GM19455 (cell line): Measurements from ENCODE around the gene SLC8B1.

Experiments
- ATAC-seq: cut with Tn5 transposase; IDR thresholded peaks from one replicate; pipeline ENCODE4 v1.9.1; 2021; ENCODE audit not compliant: unreplicated experiment

SLC8B1 gene

DNA sequence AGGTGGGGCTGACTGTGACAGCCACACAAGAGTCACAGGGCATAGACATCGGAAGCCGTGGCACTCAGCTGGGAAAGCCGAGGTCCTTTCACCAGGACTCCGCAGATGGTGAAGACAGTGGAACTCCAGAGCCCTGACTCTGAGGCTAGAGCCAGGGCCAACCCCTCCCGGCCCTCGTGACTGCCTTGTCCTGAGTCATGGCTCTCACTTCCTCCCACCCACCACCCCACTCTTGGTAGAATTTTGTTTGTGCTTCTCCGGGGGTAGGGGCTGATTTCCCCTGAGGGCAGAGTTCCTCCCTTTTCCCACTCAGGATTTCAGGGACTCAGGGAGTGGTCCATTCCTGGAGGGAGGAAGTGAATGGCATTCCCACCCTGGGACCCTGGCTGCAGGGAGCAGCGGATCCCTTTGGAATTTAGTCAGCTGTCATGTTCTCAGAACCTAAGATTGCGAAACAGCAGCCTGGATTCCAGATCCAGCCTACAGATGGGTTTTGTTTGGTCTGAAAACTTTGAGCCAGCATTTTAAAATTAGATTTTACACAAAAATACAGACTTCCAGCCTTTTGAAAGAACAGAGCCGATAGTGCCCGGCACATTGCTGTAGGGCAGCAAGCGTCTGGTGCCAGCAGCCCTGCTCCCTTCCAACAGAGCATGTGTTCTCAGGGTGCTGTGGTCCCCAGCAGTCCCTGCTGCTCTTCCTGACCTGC lies 62.9 kb downstream of the SLC8B1 start:
- no peak for ATAC-seq

DNA sequence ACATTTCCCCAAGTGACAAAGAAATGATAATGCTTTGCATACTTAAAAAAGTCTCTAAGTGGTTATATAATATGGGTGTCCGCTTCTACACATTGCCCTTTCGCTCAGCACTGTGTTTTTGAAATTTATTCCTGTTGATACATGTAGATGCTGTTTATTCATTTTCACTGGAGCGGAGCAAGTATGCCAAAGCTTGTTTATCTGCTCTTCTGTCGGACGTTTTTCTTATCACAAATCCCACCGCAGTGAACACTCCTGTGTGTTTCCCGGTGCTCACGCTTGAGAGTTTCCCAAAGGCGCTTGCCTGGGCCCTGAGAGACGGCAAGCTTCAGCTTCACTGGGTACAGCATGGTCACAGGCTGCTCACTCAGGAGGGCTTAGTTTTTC lies 63.5 kb downstream of the SLC8B1 start:
- ATAC-seq: no peak

DNA sequence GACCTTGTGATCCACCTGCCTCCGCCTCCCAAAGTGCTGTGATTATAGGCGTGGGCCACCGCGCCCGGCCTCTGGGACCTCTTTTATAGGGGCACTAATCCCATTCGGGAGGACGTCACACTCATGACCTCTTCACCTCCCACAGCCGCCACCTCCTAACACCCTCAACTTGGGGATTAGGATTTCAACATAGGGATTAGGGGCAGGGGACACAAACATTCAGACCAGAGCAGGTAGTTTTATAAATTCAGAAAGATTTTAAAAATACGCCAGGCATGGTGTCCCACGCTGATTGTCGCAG lies 64.2 kb downstream of the SLC8B1 start:
- ATAC-seq: no peak

DNA sequence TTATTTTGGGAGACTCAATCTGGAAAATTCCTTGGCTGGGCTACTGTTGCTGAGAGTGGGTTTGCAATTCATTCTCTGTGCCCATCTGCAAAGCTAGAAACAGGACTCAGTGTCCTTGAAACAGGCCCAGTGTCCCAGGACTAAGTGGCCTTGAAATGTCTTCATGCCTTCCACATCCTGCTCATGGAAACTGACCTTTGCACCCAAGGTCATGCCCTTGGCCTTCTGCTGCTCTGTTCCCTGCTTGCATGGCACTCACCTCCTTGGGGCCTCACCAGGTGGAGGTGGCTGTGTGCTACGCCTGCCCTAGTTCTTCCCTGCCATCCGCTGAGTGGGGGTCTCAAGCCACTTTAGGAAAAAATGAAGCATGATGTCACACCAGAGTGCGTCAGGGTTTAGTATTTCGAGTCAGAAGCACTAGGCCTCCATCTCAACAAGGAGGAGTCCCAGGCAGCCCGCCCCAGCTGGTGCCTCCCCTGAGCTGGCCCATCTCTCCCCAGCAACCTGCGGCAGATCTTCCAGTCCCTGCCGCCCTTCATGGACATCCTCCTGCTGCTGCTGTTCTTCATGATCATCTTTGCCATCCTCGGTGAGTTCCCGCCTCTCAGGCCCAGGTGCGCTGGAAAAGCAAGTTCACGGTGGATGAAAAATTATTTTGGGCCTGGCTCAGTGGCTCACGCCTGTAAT lies 65.5 kb downstream of the SLC8B1 start:
- ATAC-seq: no peak

DNA sequence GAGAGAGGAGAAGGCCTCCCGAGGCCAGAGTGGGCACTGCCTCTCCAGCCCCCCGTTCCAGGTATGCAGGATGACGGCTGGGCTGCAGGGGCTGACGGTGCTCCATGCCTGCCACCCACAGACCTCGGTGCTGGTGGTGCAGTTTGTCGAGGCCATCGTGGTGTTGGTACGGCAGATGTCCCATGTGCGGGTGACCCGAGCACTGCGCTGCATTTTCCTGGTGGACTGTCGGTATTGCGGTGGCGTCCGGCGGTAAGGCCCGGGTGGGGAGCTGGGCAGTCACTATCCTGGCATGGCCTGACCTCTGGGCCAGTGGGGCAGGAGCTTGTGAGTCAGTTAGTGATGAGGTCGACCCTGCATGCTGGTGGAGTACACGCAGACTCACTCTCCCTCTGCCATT lies 66.3 kb downstream of the SLC8B1 start:
- no peak for ATAC-seq

DNA sequence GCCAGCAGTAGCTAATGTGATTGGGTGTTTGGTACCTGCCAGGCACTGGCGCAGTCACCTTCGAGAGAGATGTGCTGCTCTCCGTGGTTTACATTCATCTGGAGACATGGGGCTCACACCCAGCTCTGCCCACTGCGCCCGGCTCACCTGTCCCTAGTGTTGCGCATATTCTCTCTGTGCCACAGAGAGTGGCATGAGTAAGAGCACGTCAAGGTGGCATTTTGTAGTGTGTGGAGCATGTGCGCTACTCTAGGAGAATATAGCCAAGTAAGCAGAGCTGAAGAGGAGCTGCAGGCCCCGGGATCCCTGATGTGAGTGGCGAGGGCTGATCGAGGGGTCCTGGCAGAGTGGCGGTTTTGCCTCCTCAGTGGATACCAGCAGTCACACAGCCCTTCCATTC lies 66.8 kb downstream of the SLC8B1 start:
- no peak for ATAC-seq

DNA sequence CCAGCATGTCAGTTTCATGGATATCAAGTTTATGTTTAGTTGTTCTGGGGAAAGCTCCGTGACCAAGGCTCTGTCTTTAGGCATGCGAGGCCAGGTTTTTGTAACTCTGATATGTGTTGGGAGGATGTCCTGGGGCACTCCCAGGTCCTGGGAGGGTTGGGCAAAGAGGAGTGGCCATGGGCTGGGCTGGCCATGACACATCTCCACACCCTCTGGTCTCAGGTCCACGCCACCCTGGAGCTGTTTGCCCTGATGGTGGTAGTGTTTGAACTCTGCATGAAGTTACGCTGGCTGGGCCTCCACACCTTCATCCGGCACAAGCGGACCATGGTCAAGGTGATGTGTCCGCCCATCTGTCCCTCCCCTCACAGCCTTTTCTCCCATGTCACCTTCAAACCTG lies 67.3 kb downstream of the SLC8B1 start:
- no peak for ATAC-seq

DNA sequence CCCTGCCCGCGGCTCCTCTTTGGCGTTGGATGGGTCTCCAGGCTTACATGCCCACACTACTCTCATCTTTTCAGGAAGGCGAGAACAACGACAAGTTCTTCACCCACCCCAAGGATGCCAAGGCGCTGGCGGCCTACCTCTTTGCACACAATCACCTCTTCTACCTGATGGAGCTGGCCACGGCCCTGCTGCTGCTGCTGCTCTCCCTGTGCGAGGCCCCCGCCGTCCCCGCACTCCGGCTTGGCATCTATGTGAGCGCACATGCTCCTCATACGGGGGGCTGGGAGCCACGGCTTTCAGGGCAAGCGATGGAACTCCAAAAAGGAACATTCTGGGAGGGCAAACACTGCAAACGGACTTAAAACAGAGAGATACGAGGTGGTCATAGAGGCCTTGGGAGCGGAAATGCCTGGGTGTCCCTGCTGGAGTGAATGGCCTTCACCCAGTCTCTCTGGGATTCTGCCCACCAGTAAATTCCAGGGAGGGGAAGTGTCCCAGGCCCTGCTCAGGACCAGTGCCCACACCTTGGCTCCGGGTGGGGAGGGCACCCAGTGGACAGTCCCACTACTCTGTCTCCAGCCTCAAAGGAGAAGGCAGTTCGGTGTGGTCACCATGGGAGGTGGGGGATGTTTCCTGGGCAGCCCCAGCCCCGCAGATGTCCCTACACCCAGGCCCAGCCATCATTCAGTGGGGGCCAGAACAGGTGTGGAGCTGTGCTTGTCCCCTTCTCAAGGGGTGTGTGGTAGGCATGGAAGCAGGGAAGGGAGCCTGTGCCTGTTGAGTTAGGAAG lies 68.6 kb downstream of the SLC8B1 start:
- ATAC-seq: no peak

DNA sequence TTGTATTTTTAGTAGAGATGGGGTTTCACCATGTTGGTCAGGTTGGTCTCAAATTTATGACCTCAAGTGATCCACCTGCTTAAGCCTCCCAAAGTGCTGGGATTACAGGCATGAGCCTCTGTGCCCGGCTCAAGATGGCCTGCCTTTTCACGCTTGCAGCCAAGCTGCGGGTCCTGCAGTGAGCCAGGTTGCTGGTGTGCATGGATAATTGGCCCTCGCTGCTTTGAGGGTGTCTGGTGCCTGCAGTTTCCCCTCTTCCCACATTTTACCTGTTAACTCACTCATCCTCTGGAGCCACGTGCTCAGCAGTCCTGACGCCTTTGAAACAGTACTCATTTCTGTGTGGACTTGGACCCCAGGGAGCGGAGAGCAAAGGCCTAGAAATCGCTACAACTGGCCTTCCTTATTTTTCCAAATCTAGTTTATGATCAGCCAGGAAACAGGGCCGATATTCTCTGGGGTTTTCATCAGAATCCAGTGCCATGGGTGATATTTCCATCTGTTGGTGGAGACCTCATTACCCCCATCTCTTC lies 71.4 kb downstream of the SLC8B1 start:
- ATAC-seq: no peak

DNA sequence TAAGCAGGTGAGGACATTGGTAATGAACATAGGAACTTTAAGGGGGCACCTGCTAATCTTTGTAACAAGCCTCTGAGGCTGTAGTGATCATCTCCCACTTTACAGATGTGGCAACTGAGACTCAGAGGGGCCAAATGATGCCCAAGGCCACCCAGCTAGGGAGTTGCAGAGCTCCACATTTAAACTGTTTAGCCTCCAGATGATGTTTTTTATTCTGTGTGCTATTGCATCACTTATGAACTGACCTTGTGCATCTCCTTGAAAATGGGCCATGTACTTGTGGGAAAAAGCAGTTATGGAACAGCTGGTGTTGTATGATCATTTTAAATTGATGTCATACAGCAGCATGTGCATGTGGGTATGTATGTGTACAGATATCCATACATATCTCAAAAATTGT lies 72.2 kb downstream of the SLC8B1 start:
- ATAC-seq: no peak

DNA sequence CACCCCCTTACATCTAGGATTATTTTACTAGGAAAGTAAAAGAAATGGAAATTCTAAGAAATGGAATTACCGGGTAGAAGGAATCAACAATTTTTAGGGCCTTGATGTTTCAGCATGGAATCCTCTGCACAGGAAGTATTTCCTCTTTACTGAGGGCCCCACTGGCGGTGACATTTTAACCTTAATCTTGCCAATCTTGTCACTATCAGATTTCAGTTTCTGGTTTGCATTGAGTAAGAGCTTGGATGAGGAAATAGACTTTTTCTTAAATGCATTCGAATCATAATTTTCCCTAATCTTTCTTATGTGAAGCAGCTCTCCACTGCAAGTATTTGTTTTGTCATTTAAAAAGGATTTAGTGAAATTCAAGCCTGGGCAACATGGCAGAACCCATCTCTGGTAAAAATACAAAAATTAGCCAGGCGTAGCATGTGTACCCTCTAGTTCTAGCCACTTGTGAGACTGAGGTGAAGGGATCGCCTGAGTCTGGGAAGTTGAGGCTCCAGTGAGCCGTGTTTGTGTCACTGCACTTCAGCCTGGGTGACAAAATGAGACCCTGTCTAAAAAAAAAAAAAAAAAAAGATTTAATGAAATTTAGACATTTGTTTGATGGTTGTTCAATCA lies 73.0 kb downstream of the SLC8B1 start:
- no peak for ATAC-seq

DNA sequence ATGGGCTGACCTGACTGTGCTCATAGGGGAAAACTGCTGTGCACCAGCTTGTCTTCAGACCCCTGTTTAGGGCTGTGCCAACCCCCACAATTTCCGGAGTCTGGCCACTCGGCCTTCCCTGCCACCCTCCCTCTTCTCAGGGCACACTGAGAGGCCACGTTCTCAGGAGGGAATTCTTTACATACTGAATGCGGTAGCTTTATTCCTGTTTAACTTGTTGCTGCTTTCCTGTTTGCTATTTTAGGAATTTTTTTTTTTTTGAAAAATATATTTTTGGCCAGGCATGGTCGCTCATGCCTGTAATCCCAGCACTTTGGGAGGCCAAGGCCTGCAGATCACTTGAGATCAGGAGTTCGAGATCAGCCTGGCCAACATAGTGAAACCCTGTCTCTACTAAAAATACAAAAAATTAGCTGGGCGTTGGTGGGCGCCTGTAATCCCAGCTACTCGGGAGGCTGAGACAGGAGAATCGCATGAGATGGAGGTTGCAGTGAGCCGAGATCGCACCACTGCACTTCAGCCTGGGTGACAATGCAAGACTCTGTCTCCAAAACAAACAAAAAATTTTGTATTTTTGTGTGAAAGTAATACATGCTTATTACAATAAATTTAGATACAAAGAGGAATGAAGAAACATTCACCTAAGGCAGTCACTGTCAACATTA lies 74.1 kb downstream of the SLC8B1 start:
- no peak for ATAC-seq

DNA sequence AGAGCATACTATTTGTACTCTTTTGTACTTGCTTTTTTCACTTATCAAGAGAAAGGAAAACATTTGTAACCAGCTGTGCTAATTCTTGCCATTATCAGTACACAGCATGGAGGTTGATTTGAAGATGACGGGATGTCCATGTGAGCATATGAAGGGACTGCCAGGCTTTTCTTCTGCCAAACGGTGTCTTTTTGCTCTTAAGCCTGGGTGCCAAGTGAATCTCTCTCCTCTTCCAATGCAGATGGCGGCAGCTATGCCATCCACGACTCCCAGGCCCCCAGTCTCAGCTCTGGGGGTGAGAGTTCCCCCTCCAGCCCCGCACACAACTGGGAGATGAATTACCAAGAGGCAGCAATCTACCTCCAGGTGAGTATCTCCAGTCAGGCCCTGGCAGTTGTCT lies 74.8 kb downstream of the SLC8B1 start:
- no peak for ATAC-seq

DNA sequence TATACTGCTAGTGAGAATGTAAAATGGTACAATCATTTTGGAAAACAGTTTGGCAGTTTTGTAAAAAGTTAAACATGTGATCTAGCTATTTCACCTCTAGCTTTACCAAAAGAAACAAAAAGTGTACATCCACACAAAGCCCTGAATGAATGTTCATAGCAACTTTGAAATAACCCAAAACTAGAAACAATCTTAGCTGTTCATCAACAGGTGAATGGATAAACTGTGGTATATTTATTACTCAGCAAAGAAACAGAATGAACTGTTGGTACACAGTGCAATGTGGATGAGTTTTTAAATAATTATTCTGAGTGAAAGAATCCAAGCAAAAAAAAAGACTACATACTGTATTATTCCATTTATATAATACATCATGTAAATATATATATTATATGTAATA lies 77.3 kb downstream of the SLC8B1 start:
- no peak for ATAC-seq

DNA sequence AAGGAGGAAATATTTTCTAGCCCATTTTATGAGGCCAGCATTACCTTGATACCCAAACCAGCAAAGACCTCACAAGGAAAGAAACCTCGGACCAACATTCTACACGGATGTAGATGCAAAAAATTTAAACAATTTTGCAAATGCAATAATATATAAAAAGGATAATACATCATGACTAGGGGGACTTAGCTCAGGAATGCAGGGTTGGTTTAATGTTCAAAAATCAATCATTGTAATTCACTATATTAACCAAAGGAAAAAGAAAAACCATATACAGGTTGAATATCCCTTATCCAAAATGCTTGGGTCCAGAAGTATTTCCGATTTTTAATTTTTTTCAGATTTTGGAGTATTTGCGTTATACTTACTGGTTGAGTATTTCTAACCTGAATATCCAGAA lies 80.6 kb downstream of the SLC8B1 start:
- no peak for ATAC-seq

DNA sequence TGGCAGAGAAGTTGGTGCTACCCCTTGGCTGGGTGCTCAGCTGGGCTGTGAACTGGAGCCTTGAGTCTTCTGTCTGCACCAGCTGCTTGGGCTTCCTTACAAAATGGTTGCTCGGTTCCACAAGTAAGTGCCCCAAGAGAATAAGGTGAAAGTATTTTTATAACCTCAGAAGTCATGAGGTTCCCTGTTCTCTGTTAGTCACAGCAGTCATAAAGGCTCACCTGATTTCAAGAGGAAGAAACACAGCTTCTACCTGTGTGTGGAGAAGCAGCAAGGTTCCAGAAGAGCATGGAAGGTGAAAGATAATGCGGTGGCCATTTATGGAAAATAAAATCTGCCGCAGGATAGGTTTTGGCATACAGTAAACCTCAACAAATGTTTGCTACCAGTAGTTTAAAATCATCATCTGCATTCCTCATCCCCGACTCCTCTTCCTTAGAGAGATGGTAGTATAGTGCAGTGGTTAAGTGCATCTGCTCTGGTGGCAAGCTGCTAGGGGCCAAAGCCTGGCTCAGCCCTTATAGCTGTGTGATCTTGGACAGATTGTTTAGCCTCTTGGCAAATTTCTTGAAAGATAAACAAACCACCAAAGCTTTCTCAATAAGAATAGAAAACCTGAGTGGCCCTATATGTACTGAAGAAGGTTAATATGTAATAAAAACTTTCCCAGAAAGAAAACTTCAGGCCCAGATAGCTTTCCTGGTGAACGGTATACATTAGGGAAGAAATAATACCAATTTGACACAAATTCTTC lies 81.2 kb downstream of the SLC8B1 start:
- no peak for ATAC-seq

DNA sequence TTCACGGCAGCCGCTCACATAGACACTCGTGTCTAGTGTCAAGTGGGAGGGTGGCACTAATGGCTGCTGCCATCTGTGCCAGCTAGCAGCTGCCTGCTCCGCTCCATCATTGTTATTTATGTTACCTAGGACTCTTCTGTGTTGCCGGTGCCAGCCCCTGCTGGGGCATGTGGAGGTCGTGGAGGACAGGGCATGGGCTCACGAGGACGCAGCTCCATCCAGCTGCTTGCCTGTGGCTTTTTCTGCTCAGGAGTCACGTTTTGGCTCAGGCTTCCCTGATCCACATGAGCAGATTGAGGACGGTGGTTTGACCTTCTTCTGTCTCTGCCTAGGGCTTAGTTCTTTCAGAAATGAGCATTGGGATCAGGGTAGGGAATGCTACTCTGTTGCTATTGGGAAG lies 82.4 kb downstream of the SLC8B1 start:
- ATAC-seq: no peak

DNA sequence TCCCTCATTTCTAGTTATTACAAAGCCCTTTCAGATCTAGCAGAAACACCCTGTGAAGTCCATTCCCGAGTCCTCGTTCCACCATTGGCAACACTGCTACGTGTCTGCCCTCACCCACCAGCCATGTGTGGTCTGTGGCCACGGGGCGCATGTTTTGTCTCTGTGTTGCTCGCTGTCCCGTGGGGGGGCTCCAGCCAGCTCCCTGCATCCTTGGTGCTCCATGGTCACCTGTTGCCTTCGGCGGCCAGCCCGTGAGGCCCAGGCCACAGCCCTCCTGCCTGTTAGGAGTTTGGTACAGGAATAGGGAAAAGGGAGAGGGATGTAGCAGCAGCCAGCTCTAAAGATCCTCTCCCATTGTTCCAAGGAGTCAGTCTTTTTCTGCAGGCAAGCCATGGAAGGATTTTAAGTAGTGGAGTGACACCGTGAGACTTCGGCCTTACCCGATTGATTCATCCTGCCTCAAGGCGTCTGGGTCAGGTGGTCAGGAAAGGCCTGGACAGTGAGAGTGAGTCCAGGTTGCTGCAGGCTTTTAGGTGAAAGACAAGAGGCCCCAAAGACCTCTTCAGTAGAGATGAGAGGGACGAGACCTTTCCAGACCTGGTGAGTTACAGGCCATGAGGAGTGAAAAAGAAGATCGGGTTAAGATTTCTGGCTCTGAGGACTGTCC lies 83.4 kb downstream of the SLC8B1 start:
- no peak for ATAC-seq

DNA sequence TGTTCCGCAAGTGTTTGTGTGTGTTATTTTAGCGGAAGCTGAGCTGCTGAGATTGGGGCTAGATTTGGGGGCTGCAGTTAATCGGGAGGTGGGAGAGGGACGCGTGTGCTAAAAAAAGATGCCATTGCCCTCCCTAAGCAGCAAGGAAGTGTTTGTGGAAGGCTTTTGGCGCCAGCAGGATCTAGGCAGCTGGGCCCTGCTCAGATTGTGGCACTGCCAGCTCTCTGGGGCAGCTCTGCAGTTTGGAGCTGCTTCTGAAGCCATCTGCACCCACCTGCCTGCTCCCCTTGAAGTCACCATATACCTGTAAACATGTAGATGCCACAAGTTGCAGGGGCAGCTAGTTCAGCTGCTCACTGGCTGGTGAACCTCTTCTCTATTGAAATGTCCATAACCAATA lies 84.9 kb downstream of the SLC8B1 start:
- ATAC-seq: no peak

DNA sequence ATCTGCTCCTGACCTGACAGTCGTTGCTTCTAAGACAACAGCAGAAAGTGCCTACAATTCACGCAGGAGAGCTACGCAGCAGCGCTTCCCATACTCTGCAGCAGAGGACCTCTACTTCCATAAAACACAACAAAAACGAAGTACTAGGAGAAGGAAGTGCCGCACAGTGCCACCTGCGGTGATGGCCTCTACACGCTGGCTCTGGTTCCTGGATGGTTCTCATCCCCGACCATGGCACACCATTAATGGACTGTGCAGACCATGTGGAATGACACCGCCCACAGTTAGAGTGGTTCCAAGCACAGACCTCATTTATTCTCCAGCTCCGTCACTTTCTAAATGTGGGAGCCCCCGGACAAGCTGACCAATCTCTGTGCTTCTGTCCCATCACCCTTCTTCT lies 85.4 kb downstream of the SLC8B1 start:
- no peak for ATAC-seq
